Gastrocnemius medialis (tissue), 4 donors: Measurements from ENCODE around the gene GRID2.

Experiments
- CTCF ChIP-seq, 5 experiments: fragments of 450-650 bp in 3 of 5; fragments of 200-600 bp in 2 of 5; sonication (generic) in 2 of 5; IDR thresholded peaks in 4 of 5; conservative IDR thresholded peaks in 1 of 5; 1 replicate in 4 of 5; 2 replicates in 1 of 5; pipeline ENCODE4 v1.5.1; 2016 to 2019; ENCODE audit warnings: antibody characterized with exemption in 5 of 5, mild to moderate bottlenecking in 3 of 5, moderate library complexity in 3 of 5
- POLR2A ChIP-seq, 2 donors: fragments of 450-650 bp; IDR thresholded peaks; one replicate each; pipeline ENCODE4 v1.6.1; 2017; ENCODE audit warnings: antibody characterized with exemption in 2 of 2, mild to moderate bottlenecking in 2 of 2, moderate library complexity in 2 of 2

GRCh38 chr4:93654211-93654610 is 1350.4 kb downstream of the GRID2 start:
- TF ChIP-seq CTCF (IDR thresholded peaks at IDR 0.05 in 4 of 5, conservative IDR thresholded peaks at IDR 0.05 in 1 of 5) (no peak), POLR2A (IDR thresholded peaks at IDR 0.05) (no peak)
